CD4-positive, alpha-beta T cell (primary cell): ENCODE results near the gene SEC24A. TPM values are rescaled to one million over a fixed set of nuclear protein-coding genes. Genes with fewer than 3 reads are reported as not detected.

Experiments used
- ATAC-seq: fragments of 200-7000 bp; cut with Tn5 transposase; one replicate; pipeline ENCODE4 v1.10.0; 2022; ENCODE audit warnings: mild to moderate bottlenecking; ENCODE audit not compliant: poor library complexity
- CTCF ChIA-PET: fragments of 350-600 bp; sonication (Branson Sonifier 250); formaldehyde crosslinking; loops from one replicate; lab custom pipeline; 2021; ENCODE audit warnings: antibody characterized with exemption, inconsistent platforms; lab: Charles Lee
- POLR2A ChIA-PET: fragments of 350-600 bp; sonication (Branson Sonifier 250); formaldehyde crosslinking; loops from one replicate; lab custom pipeline; 2021; ENCODE audit warnings: antibody characterized with exemption, inconsistent platforms; lab: Charles Lee
- DNase-seq, 14 experiments: peaks; one replicate each; pipeline ENCODE4 v3.0.0-alpha.2; 2013 to 2020; ENCODE audit warnings: mixed read lengths in 2 of 14
- H3K27ac ChIP-seq, 2 donors: one replicate each; pipeline versions ENCODE4 v1.5.1 to v1.7.0; 2013; ENCODE audit warnings: low read length in 2 of 2, low read depth in 1 of 2, mild to moderate bottlenecking in 1 of 2
- H3K27me3 ChIP-seq, 2 experiments: 1 replicate in 1 of 2; 2 replicates in 1 of 2; pipeline versions ENCODE4 v1.6.1 to v1.7.0; 2013; ENCODE audit warnings: low read length in 2 of 2, control low read depth in 1 of 2, mild to moderate bottlenecking in 1 of 2, moderate library complexity in 1 of 2; ENCODE audit not compliant: insufficient read depth in 2 of 2, control insufficient read depth in 1 of 2
- H3K36me3 ChIP-seq: one replicate; pipeline ENCODE4 v1.6.1; 2013; ENCODE audit warnings: low read length, control low read depth; ENCODE audit not compliant: insufficient read depth
- H3K4me1 ChIP-seq: one replicate; pipeline ENCODE4 v1.6.1; 2013; ENCODE audit warnings: low read length, control low read depth; ENCODE audit not compliant: insufficient read depth
- H3K4me3 ChIP-seq: one replicate; pipeline ENCODE4 v1.5.1; 2013; ENCODE audit warnings: mild to moderate bottlenecking, low read length, moderate library complexity
- H3K9me3 ChIP-seq, 2 experiments: 1 replicate in 1 of 2; 2 replicates in 1 of 2; pipeline versions ENCODE4 v1.6.1 to v1.7.0; 2013; ENCODE audit warnings: low read length in 2 of 2, mild to moderate bottlenecking in 2 of 2, control low read depth in 1 of 2, moderate library complexity in 1 of 2; ENCODE audit not compliant: control insufficient read depth in 1 of 2, insufficient read depth in 1 of 2
- H3K27ac Mint-ChIP-seq: one replicate; pipeline ENCODE4 v1.8.0; 2020; ENCODE audit warnings: mixed read lengths
- H3K27me3 Mint-ChIP-seq: one replicate; pipeline ENCODE4 v1.8.0; 2021; ENCODE audit warnings: mixed read lengths
- H3K36me3 Mint-ChIP-seq: one replicate; pipeline ENCODE4 v1.8.0; 2021; ENCODE audit warnings: low read depth, mixed read lengths
- H3K4me1 Mint-ChIP-seq: one replicate; pipeline ENCODE4 v1.8.0; 2021; ENCODE audit warnings: low read depth, mixed read lengths
- H3K4me3 Mint-ChIP-seq: one replicate; pipeline ENCODE4 v1.8.0; 2020; ENCODE audit warnings: mild to moderate bottlenecking, mixed read lengths
- H3K9me3 Mint-ChIP-seq: one replicate; pipeline ENCODE4 v1.8.0; 2020; ENCODE audit warnings: mixed read lengths
- CTCF ChIP-seq: fragments of 200-600 bp; IDR thresholded peaks from one replicate; pipeline ENCODE4 v1.8.0; 2022; ENCODE audit warnings: antibody characterized with exemption, mild to moderate bottlenecking
- intact Hi-C, 2 experiments: fragments of 100-400 bp; cut with DNase I in 1 of 2; cut with micrococcal nuclease in 1 of 2; formaldehyde crosslinking; loops; one replicate each; pipeline versions ENCODE4 v1.15.1 to v1.9.0; 2023 to 2025; cut with DNase I, micrococcal nuclease
- total RNA-seq, 174 experiments: library from RNA in 2 of 174; stranded (reverse) in 2 of 174; gene quantifications; one replicate each; pipeline ENCODE4 v1.2.3 and lab custom pipeline; 2021 to 2026

SEC24A gene
- total RNA-seq, 2 experiments from 2014 or later, result 11.7 to 12.3 TPM

DNA sequence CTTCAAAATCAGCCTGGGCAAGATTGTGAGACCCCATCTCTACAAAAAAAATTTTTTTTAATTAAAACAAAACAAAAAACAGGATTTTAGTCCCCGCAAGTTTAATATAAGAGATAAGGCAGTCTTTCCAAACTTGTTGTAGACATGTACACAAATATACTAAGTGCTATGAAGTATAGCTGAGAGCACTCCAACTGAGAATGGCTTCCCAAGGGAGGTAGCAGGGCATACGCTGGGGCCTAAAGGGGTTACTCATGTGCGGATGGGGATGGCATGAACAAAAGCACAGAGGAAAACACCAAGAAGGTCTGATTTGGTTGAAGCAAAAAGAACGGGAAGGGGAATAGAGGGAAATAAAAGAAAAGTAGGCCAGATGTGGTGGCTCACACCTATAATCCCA, 37.1 kb upstream of the SEC24A start:
- DNase-seq, result no peak
- no peak overlapping the region for H3K27ac ChIP-seq
- Mint-ChIP-seq H3K27me3 (no peaks in the 10 kb centered on the region), H3K9me3 (no peaks in the 10 kb centered on the region), H3K4me3 (no peak overlapping the region), H3K27ac (no peak overlapping the region), H3K36me3 (peaks cover 78% of the 10 kb centered on the region), H3K4me1 (peaks cover 11% of the 10 kb centered on the region)
- H3K4me3 ChIP-seq, result no peak overlapping the region
- ATAC-seq, result no peak
- H3K9me3 ChIP-seq, result no peaks in the 10 kb centered on the region
- CTCF ChIA-PET, result no interaction called here
- H3K27me3 ChIP-seq, result no peaks in the 10 kb centered on the region
- H3K36me3 ChIP-seq, result peaks cover 60% of the 10 kb centered on the region
- intact Hi-C loops, result no loop called here
- H3K4me1 ChIP-seq, result peaks cover 5% of the 10 kb centered on the region
- TF ChIP-seq CTCF, result no peak
- POLR2A ChIA-PET, result no interaction called here

DNA sequence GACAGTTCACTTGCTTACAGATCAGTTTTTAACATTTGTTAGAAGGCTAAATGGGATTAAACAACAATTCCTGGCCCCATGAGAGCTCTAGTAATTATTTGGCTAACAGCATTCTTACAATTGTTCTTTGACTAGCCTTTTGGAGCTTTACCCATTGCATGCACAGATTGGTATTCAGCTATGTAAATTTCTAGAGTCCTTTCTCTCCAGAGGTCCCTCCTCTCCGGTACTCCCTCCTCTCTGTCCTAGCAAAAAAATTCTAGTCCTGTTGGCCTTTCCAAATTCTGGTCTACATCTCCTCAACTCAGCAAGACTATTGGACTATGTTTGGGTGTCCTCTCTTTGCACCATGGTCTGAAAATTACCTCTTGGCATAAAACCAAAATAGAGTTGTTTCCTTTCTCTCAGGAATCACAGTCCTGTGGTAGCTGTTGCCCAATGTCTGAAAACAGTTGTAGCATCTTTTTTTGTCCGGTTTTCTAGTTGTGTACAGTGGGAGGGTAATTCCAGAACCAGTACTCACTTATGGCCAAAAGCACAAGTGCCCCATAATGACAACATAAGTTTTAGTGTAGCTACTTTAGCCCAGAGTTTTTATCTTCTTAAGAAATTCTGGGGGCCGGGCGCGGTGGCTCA, 34.0 kb upstream of the SEC24A start:
- POLR2A ChIA-PET, result no interaction called here
- intact Hi-C loops, result no loop called here
- CTCF ChIA-PET, result no interaction called here
- no peak overlapping the region for H3K27ac ChIP-seq
- Mint-ChIP-seq H3K27ac (no peak overlapping the region), H3K4me3 (no peak overlapping the region), H3K36me3 (peaks cover 71% of the 10 kb centered on the region), H3K9me3 (no peaks in the 10 kb centered on the region), H3K27me3 (no peaks in the 10 kb centered on the region), H3K4me1 (no peaks in the 10 kb centered on the region)
- no peak for ATAC-seq
- DNase-seq, result no peak
- H3K9me3 ChIP-seq, result no peaks in the 10 kb centered on the region
- no peak overlapping the region for H3K4me3 ChIP-seq
- H3K36me3 ChIP-seq, result peaks cover 48% of the 10 kb centered on the region
- no peaks in the 10 kb centered on the region for H3K4me1 ChIP-seq
- TF ChIP-seq CTCF, result no peak
- H3K27me3 ChIP-seq, result no peaks in the 10 kb centered on the region

- no peaks in the 10 kb centered on the region for H3K9me3 ChIP-seq
- H3K4me1 ChIP-seq, result no peaks in the 10 kb centered on the region
- Mint-ChIP-seq H3K36me3 (peaks cover 66% of the 10 kb centered on the region), H3K4me3 (no peak overlapping the region), H3K4me1 (peaks cover 16% of the 10 kb centered on the region), H3K27ac (no peak overlapping the region), H3K27me3 (no peaks in the 10 kb centered on the region), H3K9me3 (no peaks in the 10 kb centered on the region)
- intact Hi-C loops, result no loop called here
- H3K27ac ChIP-seq, result no peak overlapping the region
- DNase-seq (no peak), ATAC-seq (no peak)
- H3K4me3 ChIP-seq, result no peak overlapping the region
- H3K27me3 ChIP-seq, result no peaks in the 10 kb centered on the region
- H3K36me3 ChIP-seq, result peaks cover 55% of the 10 kb centered on the region
- CTCF ChIA-PET, result interaction anchor here (1.0 kb wide), 1 partner anchor 209 kb away, joined by 3 read pairs; the partner anchor contains the start of gene CDKN2AIPNL
- POLR2A ChIA-PET, result interaction anchor here (0.7 kb wide), 1 partner anchor 10 kb away, joined by 3 read pairs; no protein-coding TSS in a partner anchor
- TF ChIP-seq CTCF, result no peak
Measured at GRCh38 chr5:134620634-134621033, 28.0 kb upstream of the SEC24A start.
